Skin epidermis (tissue), 12 donors: ENCODE results near the gene EGR4.

Source experiments
- H3K27ac ChIP-seq, 21 experiments: fragments of 200-600 bp; sonication (generic) in 11 of 21; one replicate each; pipeline ENCODE4 v1.5.0; 2020; ENCODE audit warnings: mild to moderate bottlenecking in 3 of 21, inconsistent platforms in 2 of 21, moderate library complexity in 2 of 21
- H3K4me3 ChIP-seq, 7 experiments: fragments of 200-600 bp; sonication (generic) in 2 of 7; one replicate each; pipeline ENCODE4 v1.5.0; 2020; ENCODE audit warnings: inconsistent platforms in 2 of 7, mild to moderate bottlenecking in 2 of 7, moderate library complexity in 1 of 7

Gene EGR4

DNA sequence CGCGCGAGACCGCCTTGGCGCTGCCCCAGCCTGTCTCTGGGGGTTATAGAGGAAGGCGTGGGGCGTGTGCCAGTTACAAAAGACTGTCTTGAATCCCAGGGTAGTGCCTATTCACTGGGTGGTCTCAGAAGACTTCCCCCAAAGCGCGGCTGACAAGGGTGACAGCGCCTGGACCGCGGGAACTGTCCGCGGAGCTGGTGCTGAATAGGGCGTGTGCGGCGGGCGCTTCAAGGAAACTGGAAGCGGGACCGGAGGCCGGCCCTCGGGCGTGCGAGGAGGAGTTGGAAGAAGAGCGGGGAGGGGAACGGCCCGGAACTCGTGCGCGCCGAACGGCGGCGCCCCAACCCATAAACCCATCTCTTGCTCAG lies 2.3 kb downstream of the EGR4 start:
- no peak overlapping the region for H3K27ac ChIP-seq
- H3K4me3 ChIP-seq: peak overlapping the region in 3 of 7 experiments; percentile 0 to 19 (median 2)

DNA sequence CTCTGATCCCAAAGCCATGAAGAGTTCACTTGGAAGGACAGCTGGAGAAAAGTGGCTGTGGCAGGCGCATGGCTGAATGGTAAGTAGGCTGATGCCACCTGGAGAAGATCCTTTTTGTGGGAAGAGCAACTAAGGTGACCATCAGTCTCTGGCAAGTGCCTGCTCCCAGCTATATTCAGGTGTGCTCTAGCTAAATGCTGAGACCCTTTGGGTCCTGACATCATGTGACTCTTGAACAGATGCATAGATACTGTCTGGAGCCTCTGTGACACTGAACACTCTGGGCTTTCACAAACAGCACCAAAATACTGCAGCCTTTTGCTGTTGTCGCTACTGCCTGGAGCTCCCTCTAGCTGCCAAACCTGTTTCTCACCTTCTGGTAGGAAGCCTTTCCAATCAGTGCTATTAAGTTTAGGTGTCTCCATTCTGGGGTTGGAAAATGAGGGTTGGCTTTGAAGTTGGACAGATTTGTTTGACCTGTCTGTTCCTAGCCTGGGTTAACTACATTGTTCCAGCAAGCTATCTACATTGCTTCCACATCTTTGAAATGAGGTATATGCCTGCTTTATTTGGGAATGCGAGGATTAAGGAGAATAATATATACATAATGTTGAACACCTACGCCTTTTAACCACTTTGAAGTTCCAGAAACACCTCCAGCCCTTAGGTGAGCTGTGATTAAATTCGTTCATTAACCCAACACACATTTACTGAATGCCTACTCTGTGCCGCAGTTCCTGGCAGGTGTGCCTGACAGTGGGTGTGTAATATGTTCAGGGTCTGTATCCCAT lies 3.1 kb downstream of the EGR4 start:
- Histone ChIP-seq H3K27ac (no peak overlapping the region), H3K4me3 (no peak overlapping the region)

DNA sequence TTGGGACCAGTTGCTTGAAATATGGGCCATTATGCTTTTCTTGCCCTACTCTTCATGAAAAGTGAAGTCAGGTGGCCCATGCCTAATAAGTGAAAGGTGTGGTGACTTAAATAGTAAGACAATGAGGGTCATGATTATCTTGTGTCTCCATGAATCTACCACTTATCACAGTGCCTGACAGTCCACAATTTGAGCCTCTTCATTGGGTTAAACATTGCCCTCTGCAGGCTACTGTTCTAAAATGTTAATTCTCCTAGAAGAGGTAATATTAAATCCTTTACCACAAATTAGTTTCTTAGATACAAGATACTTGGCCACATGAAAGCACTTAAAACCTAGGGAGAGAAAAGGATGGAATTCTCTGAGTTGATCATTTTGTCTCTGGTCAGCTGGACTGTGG lies 4.0 kb downstream of the EGR4 start:
- H3K4me3 ChIP-seq: no peak overlapping the region
- no peak overlapping the region for H3K27ac ChIP-seq

DNA sequence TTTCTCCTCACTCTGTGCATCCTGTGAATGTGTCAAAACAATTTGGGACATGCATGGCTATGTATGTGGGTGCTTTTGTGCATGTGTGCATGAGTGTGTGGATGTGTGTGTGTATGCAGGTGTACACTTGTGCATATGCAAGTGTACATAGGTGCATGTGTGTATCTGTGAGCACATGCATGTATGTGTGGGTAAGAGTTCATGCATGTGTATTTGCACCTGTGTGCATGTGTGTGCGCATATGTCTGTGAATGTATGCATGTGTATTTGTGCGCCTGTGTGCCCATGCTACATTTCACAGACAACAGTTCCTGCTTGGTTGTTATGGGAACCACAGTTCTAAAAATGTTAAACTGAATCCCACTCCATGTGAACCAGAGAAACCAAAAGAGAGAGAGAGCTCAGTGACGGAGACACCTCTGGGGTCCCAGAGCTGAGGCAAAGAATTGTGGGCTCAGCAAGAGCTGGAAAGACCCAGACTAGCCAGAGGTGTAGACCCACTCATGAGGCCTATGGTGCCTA lies 7.2 kb downstream of the EGR4 start:
- Histone ChIP-seq H3K27ac (no peak overlapping the region), H3K4me3 (no peak overlapping the region)

DNA sequence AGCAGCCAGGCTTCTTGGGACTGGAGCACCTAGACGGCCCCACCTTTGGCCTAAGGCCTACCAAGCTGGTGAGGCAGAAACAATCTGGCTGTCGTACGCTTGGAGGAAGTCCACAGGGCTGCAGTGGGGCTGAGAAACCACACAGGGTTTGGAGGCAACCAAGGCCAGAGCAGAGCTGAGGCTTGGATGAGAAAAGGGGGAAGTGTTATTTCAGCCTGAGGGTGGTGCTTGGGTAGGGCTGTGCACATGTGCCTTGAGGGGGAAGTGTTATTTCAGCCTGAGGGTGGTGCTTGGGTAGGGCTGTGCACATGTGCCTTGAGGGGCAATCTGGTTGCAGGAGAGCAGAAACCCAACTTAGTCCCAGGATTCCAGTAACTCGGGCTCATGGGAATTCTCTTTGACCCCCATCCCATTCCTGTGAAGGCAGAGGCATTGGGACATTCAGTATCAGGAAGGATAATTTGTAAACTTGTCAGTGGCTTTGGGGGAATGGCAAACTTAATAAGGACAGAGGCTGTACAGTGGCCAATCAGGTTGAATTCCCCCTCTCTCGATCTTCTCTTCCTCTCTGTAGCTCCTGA lies 8.1 kb downstream of the EGR4 start:
- Histone ChIP-seq H3K4me3 (peak overlapping the region in 4 of 7 experiments; percentile 57 to 64 (median 60)), H3K27ac (peak overlapping the region in 9 of 21 experiments; percentile 6 to 79 (median 43))

DNA sequence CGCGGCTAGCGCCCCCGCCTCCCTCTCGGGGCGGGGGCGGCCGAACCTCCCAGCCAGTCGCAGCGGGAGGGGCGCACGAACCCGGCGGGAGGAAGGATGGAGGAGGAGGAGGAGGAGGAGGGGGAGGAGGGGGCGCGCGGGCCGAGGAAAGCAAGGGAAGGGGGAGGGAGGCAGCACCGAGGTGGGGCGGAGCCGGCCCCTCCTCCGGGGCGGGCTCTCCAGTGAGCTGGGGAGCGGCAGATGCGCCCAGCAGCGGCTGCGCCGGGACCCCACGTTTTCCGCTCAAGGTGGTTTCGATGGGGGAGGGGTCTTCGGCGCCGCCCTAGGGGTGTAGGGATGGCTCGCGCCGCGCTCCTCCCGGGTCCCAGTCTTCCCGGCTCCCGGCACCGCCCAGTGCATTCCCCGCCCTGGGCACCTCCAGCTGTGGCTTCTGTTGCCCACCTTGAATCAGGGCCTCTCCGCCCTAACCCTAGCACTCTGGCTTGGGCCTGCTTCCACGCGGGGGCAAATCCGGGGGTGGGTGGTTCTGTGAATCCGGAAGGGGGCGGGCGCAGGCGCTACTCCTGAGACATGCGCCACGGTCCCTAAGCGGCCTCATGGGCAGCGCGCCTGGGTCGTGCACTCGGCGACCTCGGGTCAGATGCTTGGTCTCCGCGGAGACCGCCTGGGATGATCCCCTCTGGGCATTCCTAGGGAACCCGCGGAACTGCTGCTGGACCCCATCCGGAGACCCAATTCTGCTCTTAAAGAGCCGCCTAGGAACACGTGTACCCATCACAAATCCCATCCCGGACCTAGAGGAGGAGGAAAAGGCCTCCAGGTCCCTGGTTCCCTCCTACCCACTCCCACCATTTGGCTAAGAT lies 8.8 kb downstream of the EGR4 start, which contains the start of gene FBXO41:
TSS of gene FBXO41 (minus strand) at position 183 of the 863 bp plus-strand sequence. CDS start 14,848 bp downstream, outside the sequence.
- H3K27ac ChIP-seq: peak within 1 kb of the TSS in 12 of 21 experiments; percentile 6 to 79 (median 44)

DNA sequence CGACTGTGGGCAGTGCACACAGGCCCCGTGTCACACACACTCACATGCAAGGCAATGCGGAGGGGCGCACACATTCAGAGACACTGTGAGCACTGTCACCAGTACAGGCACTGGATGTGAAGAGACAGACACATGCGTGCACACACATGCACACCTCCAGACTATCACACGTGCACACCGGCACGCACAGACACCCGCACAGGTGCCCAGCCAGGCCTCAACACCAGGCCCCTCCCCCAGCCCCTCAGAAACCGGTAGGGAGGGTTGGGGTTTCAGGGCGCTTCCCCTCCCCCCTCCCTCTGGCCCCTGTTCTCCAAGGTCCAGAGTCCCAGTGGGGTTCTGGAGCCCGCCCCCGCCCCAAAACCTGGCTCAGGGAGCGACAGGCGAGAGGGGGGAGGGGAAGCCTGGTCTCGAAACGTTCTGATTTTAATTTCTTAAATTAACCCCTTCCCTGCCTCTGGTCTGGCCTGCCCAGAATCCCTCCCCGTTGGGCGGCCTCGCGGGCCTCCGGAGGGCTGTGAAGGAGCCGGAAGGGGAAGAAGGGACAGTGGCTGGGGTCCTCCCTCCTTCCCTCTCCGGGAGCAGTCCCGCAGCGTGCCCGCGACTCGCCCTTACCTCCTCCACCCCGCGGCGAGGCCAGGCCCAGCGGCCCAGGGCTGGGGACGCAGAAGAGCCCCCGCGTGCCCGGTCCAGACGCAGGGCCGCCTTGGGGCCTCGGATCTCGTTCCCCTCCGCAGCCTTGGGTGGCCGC lies 9.6 kb downstream of the EGR4 start:
- Histone ChIP-seq H3K4me3 (peak overlapping the region; percentile 46 to 64 (median 60)), H3K27ac (peak overlapping the region in 10 of 21 experiments; percentile 6 to 79 (median 40))

More for the DNA sequence above, 8.8 kb downstream of the EGR4 start, which contains the start of gene FBXO41:
- H3K4me3 ChIP-seq: peak within 1 kb of the TSS; percentile 46 to 64 (median 60)

DNA sequence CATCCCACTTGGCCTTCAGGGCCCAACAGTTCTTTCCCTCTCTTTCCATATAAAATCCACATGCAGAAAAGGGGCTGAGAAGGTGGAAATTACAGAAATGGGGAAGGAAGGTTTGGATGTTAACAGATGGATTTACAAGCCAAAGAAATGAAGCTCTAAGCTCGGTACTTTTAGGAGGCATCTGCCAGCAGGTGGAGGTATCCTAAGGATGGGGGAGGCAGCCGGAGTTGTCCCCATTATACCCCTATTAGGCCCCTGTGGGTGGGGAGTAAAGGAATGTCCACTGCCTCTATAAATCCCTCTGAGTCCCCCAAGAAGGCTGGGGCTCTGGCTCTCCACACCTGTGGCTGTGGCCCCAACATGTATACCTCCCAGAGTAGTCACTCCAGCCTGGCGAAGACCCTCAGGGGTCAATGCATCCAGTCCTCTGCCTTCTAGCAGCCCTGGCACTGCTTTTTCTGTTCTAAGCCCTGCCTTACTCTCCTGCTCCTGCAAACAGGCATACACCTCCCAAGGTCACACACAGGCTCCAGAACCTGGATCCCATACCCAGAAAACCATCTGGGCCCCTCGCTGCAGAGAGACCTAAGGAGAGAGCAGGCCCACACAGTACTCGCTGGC lies 10.3 kb downstream of the EGR4 start:
- Histone ChIP-seq H3K27ac (no peak overlapping the region), H3K4me3 (peak overlapping the region in 3 of 7 experiments; percentile 57 to 64 (median 60))

DNA sequence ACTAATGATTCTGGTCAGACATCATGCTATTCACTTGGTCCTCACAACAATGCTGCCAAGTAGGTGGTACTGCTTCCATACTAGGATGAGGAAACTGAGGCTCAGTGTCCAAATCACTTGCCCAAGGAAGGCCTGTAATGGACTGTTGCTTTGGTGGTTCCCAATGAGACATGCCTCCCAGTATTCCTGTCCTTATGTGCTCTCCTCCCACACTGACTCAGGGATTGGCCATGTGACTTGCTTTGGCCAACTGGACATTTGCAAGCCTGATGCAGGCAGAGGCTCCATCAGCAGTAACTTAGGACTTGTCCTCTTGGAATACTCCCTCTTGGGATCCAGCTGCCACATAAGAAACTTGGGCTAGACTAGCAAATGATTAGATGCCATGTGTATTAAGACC lies 12.1 kb downstream of the EGR4 start:
- Histone ChIP-seq H3K27ac (no peak overlapping the region), H3K4me3 (no peak overlapping the region)

DNA sequence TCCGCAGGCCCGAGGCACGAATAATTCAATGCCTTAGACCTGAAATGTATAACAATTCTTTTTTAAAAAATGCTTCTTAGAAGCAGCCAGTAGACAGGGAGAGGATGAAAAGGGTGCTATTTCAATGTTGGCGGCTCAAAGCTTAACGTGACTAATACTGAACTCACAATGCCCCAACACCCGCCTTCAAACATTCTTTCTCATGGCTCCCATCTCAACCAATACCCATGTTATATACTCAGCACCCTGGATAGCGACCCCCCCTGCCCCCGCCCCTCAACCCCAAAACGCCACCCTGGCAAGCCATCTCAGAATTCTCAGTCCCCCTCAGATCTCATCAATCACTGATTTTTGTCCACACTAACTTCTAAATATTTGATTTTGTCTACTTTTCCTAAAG lies 13.5 kb downstream of the EGR4 start:
- Histone ChIP-seq H3K27ac (no peak overlapping the region), H3K4me3 (no peak overlapping the region)

DNA sequence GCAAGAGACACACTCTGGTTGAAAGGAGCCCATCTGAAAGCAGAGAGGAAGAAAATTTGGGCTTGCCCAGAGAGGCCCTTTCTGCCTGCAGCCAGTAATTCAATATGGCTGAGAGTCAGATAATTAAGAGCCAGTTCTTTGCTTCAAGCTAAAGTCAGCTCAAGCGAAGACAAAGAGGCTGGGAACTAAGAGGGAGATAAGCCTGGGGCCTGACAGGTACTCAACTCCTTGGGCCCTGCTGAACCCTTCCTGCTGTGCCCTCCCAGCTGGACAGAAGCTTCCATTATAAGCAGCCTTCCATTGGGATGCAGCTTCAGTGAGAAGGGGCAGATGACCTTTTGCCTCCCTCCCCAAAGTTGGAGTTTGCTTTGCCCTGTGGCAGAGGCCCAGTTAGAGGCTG lies 21.1 kb downstream of the EGR4 start:
- H3K27ac ChIP-seq: no peak overlapping the region
- H3K4me3 ChIP-seq: no peak overlapping the region

DNA sequence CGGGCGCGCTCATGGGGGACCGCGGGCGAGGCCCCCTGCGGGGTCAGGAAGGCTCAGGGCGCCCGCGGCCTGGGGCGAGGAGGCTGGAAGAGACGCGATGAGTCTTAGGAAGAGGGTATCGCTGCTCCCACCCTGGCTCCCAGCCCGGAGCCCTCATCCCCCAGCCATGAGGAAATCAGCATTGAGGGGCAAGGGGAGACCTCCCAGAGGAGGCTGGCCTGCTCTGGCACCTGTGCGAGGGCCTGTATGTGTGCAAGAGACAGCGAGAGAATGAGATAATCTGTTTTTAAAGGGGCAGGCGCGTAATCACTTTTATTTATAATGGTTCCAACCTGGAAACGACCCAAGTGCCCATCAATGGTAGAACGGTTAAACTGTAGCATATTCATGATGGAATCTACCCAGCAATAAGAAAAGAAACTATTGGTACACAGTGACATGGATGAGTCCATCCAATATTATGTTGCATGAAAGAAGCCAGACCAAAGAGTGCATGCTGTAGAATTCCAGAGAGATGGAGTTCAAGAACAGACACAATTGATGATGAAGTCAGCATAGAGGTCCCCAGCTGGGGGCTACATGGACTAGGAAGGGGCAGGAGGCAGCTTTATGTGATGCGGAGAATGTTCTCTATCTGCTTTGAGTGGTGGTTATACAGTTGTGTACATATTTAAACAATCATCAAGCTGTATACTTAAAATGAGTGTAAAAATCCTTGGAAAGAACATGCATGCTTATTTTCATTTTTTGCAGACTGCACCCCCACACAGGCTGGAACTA lies 23.5 kb downstream of the EGR4 start:
- Histone ChIP-seq H3K27ac (peak overlapping the region in 5 of 21 experiments; percentile 24 to 65 (median 44)), H3K4me3 (peak overlapping the region in 6 of 7 experiments; percentile 7 to 47 (median 34))

DNA sequence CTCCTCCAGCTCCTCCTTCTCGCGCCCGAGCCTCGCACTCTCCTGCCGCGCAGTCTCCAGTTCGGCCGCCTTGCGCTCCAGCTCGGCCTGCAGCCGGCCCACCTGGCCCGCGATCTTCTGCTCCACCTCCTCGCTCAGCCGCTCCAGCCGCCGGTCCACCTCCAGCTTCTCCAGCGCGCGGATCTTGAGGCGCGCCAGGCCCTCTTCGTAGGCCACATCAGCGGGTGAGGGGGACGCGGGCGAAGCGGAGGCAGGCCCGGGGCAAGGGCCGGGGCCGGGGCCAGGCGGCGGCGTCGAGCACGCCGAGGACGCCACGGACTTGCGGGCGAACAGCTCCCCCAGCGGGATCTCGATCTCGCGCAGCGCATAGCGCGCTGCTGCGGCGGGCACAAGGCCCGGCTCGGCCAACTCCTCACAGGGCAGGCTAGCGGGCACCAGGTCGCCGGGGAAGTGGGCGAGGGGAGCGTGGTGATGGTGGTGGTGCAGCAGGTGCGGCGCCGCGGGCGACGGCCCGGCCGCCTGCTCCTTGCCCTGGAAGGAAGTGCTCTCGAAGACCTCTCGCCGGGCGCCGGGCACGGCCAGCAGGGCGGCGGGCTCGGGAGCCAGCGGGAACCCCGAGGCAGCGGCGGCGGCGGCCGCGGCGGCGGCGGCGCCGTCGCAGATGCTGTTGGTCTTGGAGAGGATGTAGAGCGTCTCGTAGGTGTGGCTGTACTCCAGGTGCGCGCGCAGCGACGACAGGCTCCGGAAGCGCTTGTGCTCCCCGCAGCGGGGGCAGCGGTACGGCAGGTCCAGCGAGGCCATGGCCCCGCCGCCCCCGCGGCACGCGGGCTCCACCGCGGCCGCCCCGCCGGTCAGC lies 24.3 kb downstream of the EGR4 start:
- H3K4me3 ChIP-seq: peak overlapping the region; percentile 15 to 47 (median 31)
- H3K27ac ChIP-seq: peak overlapping the region in 6 of 21 experiments; percentile 24 to 65 (median 50)

DNA sequence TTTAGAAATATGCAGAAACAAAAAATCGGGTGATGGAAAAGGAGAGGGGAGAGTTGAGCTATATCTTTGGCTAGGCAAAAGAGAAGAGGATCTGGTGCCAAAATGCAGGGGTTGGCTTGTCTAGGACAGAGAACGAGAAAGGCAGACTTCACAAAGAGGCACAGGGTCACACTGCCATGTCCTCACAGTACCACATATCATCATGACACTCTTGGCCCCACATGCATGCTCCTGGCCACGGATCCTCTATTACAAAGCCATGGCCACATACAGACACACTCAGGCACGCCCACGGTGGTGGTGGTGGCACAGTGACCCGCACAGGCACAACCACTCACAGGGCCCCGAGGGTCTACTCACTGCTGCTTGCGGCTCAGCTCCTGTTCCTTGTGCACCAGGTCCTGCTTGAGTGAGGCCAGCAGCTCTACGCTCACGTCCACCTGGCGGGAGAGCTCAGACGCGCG lies 24.9 kb downstream of the EGR4 start:
- Histone ChIP-seq H3K4me3 (peak overlapping the region in 5 of 7 experiments; percentile 15 to 47 (median 31)), H3K27ac (no peak overlapping the region)

DNA sequence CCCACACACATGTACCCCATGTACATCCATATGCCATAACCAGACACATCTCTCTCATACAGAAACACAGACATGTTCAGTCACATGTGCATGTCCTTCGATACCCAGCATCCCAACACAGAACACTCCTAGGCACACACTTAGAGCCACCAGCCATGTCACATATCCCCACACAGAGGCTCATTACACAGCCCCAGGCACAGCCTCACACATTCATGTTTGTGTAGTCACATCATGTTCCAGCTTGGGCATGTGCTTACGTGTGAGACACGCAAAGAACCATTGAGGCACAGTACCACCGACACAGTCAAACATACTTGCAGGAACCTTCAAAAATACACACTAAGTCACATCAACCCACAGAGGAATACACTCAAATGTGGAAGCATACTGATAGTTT lies 26.3 kb downstream of the EGR4 start:
- no peak overlapping the region for H3K27ac ChIP-seq

DNA sequence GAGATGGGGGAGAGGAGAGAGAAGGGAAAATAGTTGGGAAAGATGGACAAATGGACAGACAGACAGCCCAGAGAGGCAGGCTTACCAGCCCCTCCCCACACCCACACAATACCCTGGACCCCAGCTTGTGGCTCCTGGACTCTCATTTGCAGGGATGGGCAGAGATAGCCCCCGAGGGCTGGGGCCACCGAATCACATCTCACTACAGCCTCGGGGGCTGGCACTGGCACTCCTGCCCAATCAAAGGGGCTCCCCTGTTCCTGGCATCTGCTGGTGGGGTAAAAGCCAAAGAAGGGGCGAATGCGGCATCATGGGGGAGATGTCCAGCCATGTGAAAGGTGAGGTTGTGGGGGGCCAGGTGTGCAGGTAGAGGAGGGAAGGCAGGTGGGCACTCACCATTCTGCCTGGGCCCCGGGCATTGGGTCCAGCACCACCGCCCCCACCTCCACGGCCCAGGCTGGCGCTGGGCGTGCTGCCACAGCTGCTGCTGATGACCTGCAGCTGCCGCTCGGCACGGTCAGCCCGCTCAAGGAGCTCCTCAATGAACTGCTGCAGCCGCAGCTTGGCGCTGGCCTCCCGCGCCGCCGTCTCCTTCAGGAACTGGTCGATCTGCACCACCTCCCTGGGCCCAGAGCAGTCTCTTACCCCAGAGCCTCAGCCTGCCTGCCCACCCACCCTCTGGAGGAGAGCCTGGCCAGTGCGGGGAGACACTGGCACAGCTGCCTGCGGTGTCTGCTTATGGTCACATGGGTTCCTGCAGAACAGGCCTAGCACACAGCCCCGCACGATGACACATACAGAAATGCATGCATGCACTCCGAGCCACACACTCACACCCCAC lies 27.1 kb downstream of the EGR4 start:
- H3K4me3 ChIP-seq: no peak overlapping the region
- no peak overlapping the region for H3K27ac ChIP-seq

More for the DNA sequence above, 26.3 kb downstream of the EGR4 start:
- no peak overlapping the region for H3K4me3 ChIP-seq
